NCI-H345 treated with DMSO at 0.1 percent for 48 hours (cell line): ENCODE measurements around the gene ZMYM4.
"Not testable (repeated sequence)": the region's sequence is repeated elsewhere in the genome, so short reads cannot be mapped to it uniquely, and the experiment has no call there.

Source experiments
- DNase-seq: peaks from one replicate; lab custom pipeline; 2025; ENCODE audit not compliant: unreplicated experiment; lab: John Stamatoyannopoulos, UW

Gene ZMYM4

DNA sequence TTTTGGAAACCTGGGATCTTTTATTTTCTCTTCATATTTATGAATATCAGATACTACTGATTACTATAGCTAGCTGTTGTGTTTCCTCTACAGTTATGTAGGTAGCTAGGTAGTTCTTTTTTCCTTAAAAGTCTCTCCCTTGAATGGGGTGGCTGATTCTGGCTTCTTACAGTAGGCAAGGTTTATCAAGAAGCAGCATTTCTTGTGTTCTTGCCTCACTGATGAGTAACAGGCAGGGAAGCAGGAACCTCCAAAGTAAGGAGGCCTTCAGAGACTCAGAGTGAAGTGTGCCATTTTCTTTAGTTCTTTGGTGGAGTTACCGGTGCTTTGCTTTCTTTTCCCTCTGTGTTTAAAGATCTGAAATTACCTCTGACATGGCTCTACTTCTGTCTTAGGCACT, 56.0 kb downstream of the ZMYM4 start:
- no peak for DNase-seq

- DNase-seq = no peak
Observed at GRCh38 chr1:35326246-35326866, 57.8 kb downstream of the ZMYM4 start.

DNA sequence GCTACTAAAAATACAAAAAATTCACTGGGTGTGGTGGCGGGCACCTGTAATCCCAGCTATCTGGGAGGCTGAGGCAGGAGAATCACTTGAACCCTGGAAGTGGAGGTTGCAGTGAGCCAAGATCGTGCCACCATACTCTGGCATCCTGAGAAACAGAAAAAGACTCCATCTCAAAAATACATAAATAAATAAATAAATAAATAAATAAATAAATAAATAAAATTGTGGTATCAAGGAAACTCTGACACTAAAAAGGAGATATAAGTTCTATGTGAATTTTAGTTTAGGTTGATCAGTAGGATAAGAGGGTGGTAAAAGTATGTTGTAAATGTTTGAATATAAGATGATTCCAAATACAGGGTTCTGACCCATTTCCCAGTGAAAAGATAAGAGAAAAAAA, 63.1 kb downstream of the ZMYM4 start:
- not testable (repeated sequence) for DNase-seq

DNA sequence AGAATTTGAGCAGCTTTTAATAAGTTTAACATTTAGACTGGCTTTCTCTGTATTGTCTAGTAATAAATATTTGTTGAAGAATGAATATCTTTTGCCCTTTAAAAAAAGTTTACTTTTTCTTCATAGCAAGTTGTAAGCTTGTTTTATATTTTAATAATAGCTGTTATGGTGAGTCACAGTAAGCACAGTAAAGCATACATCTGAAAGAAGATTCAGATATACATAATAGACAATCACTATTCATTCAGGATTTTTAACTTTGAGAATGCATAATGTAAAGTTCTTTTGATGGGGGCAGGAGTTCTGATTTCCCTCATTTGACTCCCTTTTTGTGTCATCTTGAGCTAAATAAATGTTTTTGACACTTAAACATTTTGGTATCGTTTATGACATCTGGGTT, 66.0 kb downstream of the ZMYM4 start:
- no peak for DNase-seq

- DNase-seq = no peak
Observed at GRCh38 chr1:35340519-35340918, 72.0 kb downstream of the ZMYM4 start.

DNA sequence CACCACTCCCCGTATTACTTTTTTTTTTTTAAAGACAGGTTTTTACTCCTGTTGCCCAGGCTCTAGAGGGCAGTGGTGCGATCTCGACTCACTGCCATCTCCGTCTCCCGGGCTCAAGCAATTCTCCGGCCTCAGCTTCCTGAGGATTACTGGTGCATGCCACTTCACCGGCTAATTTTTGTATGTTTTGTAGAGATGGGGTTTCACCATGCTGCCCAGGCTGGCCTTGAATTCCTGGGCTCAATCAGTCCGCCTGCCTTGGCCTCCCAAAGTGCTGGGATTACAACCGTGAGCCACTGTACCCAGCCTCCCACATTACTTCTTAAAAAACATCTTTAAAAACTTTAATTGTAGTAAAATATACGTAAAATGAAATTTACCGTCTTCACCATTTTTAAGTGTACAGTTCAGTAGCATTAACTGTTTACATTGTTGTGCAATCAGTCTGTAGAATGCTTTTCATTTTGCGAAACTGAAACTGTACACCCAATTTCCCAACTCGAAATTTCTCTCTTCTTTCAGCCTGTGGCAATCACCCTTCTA, 77.0 kb downstream of the ZMYM4 start:
- no peak for DNase-seq

DNA sequence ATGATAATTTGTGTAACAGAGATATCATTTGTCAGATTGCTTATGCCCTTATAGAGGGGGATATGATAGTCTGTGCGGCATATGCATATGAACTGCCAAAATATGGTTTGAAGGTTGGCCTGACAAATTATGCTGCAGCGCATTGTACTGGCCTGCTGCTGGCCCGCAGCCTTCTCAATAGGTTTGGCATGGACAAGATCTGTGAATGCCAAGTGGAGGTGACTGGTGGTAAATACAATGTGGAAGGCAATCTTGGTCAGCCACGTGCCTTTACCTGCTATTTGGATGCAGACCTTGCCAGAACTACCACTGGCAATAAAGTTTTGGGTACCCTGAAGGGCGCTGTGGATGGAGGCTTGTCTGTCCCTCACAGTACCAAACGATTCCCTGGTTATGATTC, 82.4 kb downstream of the ZMYM4 start:
- DNase-seq = no peak

GRCh38 chr1:35359995-35360394, 91.5 kb downstream of the ZMYM4 start:
- no peak for DNase-seq

- DNase-seq = no peak
Observed at GRCh38 chr1:35361638-35362037, 93.1 kb downstream of the ZMYM4 start.

- DNase-seq = no peak
Observed at GRCh38 chr1:35364741-35365140, 96.2 kb downstream of the ZMYM4 start.

GRCh38 chr1:35367914-35368313, 99.4 kb downstream of the ZMYM4 start:
- no peak for DNase-seq

- no peak for DNase-seq
Observed at GRCh38 chr1:35369922-35370671, 101.6 kb downstream of the ZMYM4 start.

GRCh38 chr1:35371506-35371905, 103.0 kb downstream of the ZMYM4 start:
- DNase-seq = no peak

GRCh38 chr1:35377555-35377954, 109.0 kb downstream of the ZMYM4 start:
- no peak for DNase-seq

GRCh38 chr1:35379317-35380000, 111.0 kb downstream of the ZMYM4 start:
- DNase-seq = no peak

DNA sequence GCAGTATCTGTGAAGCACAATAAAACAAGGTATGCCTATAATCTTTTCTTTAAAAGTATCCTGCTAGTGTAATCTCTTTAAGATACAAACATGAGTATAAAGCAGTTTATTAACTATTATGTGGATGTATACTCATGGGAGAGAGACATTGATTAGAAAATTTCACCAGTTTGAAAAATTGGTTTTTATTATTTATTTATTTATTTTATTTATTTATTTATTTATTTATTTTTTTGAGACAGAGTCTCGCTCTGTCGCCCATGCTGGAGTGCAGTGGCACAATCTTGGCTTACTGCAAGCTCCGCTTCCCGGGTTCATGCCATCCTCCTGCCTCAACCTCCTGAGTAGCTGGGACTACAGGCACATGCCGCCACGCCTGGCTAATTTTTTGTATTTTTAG, 111.6 kb downstream of the ZMYM4 start:
- not testable (repeated sequence) for DNase-seq

- no peak for DNase-seq
Observed at GRCh38 chr1:35382107-35382506, 113.6 kb downstream of the ZMYM4 start.

- no peak for DNase-seq
Observed at GRCh38 chr1:35386290-35386689, 117.8 kb downstream of the ZMYM4 start.

GRCh38 chr1:35386959-35387358, 118.5 kb downstream of the ZMYM4 start:
- no peak for DNase-seq

- no peak for DNase-seq
Observed at GRCh38 chr1:35390600-35391494, 122.3 kb downstream of the ZMYM4 start.

DNA sequence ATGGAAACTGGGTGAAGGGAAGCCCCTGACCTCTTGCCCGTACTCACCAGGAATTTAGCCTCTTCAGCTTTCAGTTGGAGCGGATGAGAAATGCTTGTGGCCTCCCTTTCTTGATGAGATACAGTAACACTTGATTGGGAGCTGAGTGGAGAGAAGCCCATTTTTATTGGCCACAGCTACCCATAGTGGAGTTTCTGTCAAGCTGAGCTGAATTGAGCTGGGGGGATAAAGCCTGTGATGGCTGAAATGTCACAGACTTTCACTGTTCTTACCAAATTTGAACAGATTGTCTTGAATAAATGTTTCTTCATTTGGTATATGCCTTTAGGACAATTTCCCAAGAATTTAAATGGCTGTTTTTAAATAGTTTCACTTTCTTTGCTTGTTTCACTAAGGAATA, 125.9 kb downstream of the ZMYM4 start:
- no peak for DNase-seq
